Stimulated activated CD4-positive, alpha-beta T cell treated with anti-CD3 and anti-CD28 coated beads, TNF-alpha, amount 100 ng/mL, for 48 hours (primary cell): Measurements from ENCODE around the gene BHLHA15.
"Not testable (repeated sequence)": the region's sequence is repeated elsewhere in the genome, so short reads cannot be mapped to it uniquely, and the experiment has no call there.

ENCODE experiments used
- DNase-seq, 3 donors: peaks; one replicate each; pipeline ENCODE4 v3.0.0-alpha.2; 2020; ENCODE audit warnings: low read depth in 3 of 3

The BHLHA15 gene

DNA sequence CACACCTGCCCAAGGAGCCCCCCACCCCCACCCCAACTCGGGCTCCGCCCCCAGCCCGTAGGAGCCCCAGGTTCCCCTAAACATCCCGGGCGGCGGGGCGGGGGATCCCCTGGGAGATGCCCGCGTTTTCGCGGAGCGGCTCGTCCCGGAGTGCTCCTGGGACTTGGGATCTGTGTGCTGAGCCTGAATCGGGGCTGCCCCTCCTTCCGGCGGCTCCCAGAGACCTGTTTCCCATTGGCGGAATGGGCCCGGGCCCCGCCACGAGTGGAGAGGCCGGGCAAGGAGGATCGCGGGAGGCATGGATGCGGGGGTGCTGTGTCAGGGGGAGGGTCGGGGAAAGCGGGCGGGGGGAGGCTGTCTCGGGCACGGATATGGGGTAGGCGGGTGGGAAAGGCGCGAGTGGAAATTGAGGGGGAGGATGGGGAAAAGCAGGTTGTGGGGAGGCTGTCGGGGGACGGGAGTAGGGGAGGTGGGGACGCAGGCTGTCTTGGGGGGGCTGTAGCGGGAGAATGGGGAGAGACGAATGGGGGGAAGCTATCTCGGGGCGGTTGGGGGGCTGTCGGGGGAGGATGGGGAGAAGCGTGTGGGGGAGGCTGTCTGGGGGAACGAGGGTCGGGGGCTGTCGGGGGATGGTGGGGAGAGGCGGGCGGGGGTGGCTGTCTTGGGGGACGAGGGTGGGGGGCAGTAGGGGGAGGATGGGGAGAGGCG, 572 bp upstream of the BHLHA15 start:
- no peak for DNase-seq

DNA sequence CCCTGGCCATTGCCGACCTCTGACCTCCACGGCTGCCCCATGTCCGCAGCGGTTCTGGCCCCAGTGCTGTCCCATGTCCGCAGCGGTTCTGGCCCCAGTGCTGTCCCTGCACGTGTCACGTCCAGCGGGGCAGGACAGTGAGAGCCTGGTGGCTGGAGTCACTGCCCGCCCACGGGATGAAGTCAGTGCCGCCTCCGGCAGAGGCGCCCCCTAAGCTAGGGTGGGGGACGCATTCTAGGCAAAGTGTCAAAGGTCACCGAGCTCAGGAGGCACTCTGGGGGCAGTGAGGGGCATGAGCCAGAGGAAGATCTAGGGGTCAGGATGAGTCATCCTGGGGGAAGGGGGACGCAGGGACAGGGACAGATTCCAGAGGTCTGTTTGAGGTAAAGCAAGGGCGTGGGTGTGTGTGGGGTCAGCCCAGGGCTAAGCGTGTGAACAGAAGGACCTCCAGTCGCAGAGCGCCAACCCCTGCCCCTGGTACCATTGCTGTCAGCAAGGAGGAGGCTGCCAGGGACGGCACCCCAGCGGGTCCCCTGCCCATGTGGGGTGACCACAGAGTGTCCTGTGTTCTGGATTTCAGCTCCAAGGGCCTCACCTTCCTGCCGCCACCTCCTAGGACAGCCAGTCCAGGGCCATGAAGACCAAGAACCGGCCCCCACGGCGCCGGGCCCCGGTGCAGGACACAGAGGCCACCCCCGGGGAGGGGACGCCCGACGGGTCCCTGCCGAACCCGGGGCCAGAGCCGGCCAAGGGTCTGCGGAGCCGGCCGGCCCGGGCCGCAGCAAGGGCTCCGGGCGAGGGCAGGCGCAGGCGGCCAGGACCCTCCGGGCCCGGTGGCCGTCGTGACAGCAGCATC, 665 bp downstream of the BHLHA15 start:
- no peak for DNase-seq

- no peak for DNase-seq
Measured at GRCh38 chr7:98212532-98213041, 1.3 kb downstream of the BHLHA15 start.

- no peak for DNase-seq
Measured at GRCh38 chr7:98213296-98213887, 2.2 kb downstream of the BHLHA15 start.

- DNase-seq = no peak
Measured at GRCh38 chr7:98213888-98214810, 2.9 kb downstream of the BHLHA15 start.

DNA sequence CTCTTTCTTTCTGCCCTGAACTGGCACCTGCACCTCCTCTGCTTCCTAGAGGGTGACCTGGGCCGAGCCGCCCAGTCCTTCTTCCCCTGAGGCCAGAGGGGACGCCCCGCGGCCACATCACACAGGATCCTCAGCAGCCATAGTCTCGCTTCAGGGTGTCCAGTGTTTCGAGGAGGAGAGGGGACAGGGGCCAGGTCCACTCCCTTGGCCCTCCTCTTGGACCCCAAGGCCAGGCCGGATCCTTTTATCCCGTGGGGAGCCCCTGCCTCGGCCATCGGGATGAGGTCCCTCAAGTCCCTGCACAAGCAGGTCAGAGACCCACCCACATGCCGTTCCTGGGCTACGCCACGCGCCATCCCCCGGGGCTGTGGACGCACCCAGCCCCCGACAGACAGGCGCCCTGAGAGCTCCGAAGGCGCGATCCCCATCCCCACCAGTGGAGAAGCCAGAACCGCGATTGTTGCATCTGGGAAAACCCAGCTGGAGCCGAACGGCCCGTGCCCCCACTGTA, 3.6 kb downstream of the BHLHA15 start:
- DNase-seq = no peak

GRCh38 chr7:98215561-98216495, 4.6 kb downstream of the BHLHA15 start:
- DNase-seq = no peak

GRCh38 chr7:98216941-98217622, 5.8 kb downstream of the BHLHA15 start:
- no peak for DNase-seq

DNA sequence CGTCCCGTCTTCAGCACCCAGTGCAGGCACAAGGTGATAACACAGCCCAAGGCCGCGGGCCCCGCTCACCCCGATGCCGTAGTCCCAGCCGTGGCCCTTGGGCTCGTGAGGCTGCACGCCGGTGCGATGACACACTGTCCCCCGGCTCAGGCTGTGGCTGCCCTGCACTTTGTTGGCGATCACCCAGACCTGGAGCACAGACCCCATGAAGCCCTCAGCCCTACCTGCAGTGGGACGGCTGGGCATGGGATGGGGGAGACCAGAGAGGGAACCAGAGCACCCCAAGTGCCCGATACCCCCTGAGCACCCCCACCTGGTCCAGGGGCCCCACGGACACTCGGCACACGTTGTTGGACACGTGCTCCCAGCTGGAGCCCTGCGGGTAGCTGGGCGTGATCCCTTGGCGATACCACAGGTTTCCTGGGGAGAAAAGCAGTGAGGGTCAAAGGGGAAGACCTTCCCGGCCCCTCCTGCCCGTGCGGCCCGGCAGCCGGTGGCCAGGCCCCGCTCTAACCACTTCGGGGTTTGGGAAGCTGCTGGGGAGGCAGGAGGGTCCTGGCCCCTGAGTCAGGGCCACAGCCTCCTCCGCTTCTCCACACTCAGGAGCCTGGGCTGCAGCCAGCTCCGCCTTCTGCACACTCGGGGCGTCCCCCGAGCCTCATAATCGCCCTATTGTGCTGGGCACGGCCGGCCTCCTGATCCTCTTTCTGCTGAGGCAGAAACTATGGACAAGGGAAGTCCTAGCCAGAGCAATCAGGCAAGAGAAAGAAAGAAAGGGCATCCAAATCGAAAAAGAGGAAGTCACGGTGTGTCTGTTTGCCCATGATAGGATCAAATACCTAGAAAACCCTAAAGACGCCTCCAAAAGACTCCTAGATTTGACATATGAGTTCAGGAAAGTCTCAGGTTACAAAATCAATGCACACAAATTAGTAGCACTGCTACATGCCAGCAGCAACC, 6.7 kb downstream of the BHLHA15 start:
- no peak for DNase-seq

DNA sequence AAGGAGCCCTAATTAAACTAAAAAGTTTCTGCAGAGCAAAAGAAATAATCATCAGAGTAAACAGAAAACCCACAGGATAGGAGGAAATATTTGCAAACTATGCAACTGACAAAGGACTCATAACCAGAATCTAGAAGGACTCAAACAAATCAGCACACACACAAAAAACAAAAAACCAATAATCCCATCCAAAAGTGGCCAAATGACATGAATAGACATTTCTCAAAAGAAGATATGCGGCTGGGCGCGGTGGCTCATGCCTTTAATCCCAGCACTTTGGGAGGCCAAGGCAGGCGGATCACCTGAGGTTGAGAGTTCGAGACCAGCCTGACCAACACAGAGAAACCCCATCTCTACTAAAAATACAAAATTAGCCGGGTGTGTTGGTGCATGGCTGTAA, 8.1 kb downstream of the BHLHA15 start:
- DNase-seq = not testable (repeated sequence)

GRCh38 chr7:98221611-98222532, 10.6 kb downstream of the BHLHA15 start:
- DNase-seq = no peak

DNA sequence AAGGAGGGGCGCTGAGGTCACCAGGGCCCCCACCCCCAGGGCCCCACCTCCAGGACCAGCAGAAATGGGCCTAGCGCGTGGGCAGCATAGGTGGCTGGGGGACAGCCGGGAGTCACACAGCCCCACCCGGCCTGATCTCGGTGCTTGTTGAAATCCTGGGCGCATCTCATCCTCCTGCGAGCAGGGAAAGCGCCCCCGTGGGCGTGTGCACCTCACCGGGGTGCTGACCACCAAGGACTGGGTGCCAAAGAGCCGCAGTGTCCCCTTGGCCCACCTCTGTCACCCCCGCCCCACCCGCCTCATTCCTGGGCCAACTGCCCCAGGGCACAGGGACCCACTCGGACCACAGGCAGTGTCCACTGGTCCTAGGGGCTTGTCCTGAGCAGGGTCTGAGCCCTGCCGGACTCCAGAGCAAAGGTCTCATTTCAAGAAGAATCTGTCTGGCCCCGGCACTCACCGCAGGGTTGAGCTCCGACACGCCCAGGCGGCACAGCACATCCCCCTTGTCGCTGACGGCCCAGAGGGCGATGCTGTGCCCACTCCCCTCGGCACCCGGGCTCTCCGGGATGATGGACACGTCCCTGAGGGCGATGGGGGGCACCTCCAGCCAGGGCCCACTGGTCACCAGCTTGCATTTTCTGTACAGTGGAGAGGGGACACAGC, 11.4 kb downstream of the BHLHA15 start:
- no peak for DNase-seq

GRCh38 chr7:98223351-98223897, 12.2 kb downstream of the BHLHA15 start:
- no peak for DNase-seq

- no peak for DNase-seq
Measured at GRCh38 chr7:98223898-98224700, 12.9 kb downstream of the BHLHA15 start.

DNA sequence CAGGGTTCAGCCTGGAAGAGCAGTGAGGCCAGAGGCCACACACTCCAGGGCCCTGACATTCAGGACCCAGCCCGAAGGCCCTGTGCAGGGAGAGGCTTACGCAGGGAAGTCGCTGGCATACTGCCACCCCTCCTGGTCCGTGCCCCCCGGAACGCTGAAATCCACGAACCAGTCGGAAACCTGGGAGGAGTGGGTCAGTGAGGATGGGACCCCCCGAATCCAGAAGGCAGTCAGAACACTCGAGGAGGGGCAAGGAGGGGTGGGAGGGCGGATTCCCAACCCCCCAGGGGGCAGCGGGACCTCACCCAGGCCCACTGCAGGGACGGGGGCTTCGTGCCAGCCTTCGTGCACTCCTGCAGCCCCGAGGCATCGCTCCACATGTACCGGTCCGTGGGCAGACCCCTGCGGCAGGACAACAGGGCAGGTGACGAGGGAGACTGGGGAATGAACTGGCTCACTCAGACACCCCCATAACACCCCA, 13.5 kb downstream of the BHLHA15 start:
- DNase-seq = no peak
